OCI-M2 (cell line): ENCODE results near the gene GFRA4.
"Not testable (repeated sequence)": the region's sequence is repeated elsewhere in the genome, so short reads cannot be mapped to it uniquely, and the experiment has no call there.

Experiments used
- DNase-seq: peaks from one replicate; lab custom pipeline; 2025; ENCODE audit not compliant: unreplicated experiment; lab: John Stamatoyannopoulos, UW

The GFRA4 gene

GRCh38 chr20:3627476-3627875 lies 35.7 kb downstream of the GFRA4 start:
- no peak for DNase-seq

GRCh38 chr20:3622406-3622805 lies 40.8 kb downstream of the GFRA4 start:
- no peak for DNase-seq

GRCh38 chr20:3621111-3621510 lies 42.1 kb downstream of the GFRA4 start:
- no peak for DNase-seq

GRCh38 chr20:3616250-3616649 lies 46.9 kb downstream of the GFRA4 start:
- DNase-seq: no peak

- not testable (repeated sequence) for DNase-seq
Observed at GRCh38 chr20:3615171-3615840, 47.9 kb downstream of the GFRA4 start.

GRCh38 chr20:3614466-3614865 lies 48.7 kb downstream of the GFRA4 start:
- no peak for DNase-seq

GRCh38 chr20:3613821-3614440 lies 49.3 kb downstream of the GFRA4 start:
- DNase-seq: no peak

GRCh38 chr20:3612795-3613572 lies 50.2 kb downstream of the GFRA4 start:
- no peak for DNase-seq

- no peak for DNase-seq
Observed at GRCh38 chr20:3611901-3612300, 51.3 kb downstream of the GFRA4 start.
